T-helper 1 cell (primary cell): ENCODE data around the gene TANGO2.

Source experiments
- DNase-seq, 5 donors: peaks; one replicate each; pipeline ENCODE4 v3.0.0-alpha.2; 2012 to 2020

TANGO2 gene

DNA sequence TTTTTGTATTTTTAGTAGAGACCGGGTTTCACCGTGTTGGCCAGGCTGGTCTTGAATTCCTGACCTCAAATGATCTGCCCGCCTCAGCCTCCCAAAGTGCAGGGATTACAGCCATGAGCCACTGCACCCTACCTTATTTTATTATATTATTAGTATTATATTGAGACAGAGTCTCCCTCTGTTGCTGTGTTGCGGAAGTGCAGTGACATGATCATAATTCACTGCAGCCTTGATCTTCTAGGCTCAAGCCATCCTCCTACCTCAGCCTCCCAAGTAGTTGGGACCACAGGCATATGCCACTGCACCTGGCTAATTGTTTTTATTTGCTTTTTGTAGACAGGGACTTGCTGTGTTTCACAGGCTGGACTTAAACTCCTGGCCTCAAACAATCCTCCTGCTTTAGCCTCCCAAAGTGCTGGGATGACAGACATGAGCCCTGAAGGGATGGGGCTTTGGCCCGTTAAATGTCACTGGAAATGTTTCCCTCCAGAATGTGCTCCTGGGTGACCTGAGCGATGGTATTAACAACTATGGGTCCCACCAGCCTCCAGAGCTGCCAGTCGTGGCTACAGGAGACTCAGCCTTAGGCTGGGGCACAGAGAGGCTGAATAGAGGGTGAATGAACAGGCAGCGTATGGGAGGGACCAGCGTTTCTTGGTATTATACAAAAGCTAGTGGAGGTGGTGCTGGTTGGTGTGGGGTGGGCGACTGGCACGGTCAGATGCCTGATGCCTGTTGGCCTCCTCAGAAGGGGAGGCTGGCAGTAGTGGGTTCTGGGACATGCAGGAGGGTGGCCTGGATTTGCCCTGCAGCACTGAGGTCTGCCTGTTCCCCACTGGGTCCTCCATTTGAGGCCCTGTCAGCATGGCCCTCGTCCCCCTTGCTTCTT lies 7.3 kb downstream of the TANGO2 start:
- no peak for DNase-seq

DNA sequence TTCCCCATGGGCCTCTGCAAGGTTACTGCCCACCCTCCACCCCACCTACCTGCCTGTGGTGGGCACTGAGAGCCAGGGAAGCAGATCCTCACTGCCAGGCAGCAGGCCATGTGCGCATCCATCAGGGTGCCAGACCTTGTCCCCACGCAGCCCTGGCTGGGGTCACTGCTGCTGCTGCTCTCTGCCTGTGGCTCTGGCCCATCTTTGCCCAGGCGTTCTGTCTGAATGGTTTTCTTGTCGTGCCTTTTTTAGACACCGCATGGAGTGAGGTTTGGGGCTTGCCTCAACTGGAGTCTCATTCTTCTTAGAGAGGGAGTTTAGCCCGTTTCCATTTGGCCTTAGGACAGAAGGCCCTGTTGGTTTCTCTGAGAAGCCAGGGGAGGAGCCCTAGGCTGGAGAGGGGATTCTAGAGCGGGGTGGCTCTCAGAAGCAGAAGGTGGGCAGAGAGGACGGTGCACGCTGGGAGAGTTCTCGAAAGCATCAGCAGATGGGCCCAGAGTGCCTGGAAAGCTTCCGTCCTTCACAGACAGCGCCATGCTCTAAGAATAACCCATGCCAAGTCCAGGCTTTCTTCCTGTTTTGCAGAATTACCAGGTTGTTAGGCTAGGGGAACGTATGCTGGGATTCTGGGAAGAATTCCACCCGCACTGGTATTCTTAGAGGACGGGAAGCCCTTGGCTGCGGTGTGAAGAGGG lies 8.1 kb downstream of the TANGO2 start:
- DNase-seq = no peak

DNA sequence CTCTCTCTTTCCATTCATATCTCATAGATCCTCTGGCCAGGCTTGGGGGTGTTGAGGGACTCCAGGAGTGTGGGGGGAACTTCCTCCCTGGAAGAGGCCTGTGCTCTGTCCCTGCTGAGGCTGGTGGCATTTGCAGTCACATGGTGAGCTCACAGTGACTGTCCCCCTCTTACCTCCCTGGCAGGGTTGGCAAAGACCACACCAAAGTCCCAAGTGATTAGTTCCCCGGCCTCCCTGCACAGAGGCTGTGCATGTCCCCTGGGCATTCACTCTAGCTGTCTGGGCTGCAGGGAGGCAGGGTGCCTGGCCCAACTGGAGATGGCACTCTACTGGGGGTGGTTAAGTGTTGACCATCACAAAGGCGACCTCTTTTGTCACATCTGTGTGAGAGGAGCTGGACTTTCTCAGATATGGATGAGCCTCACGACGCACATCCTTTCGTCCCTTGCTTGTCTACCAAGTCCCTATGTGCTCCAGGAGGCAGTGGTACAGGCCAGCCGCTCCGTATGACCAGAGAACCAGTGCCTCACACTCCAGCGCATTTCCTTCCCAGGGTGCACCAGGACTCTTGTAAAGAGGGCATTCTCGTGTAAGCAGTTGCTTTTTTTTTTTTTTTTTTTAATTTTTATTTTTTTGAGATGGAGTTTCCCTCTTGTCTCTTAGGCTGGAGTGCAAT lies 8.8 kb downstream of the TANGO2 start:
- DNase-seq = no peak

DNA sequence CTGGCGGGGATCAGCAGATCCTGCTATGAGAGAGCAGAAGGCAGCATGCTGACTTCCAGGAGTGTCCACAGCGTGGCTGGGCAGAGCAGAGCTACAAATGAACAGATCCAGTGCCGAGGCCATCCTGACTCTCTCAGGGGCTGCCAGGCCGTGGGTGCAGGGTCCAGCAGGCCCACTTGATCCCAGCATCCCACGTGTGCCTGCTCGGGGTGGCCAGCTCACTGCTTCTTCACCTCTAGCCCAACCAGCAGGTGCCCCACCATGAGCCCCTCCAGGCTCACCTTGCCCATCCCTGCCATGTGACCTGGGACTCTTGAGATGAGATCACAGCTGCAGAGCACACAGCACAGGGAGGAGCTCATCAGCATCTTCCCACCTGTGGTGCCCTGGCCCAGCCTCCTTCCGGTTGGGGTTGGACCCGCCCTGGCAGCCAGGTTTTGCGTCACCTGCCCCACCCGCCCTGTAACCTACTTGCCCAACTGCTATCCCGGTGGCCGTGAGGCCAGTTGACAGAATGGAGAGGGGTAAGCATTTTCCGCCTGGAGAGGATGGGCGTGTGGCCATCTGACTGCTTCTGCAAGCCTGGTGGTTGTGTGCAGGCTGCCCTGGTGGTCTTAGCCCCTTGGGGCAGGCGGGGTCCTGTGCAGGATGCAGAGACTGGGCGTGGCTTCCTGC lies 11.0 kb downstream of the TANGO2 start:
- DNase-seq = peak in 4 of 5 donors; percentile 27 to 39 (median 36)

DNA sequence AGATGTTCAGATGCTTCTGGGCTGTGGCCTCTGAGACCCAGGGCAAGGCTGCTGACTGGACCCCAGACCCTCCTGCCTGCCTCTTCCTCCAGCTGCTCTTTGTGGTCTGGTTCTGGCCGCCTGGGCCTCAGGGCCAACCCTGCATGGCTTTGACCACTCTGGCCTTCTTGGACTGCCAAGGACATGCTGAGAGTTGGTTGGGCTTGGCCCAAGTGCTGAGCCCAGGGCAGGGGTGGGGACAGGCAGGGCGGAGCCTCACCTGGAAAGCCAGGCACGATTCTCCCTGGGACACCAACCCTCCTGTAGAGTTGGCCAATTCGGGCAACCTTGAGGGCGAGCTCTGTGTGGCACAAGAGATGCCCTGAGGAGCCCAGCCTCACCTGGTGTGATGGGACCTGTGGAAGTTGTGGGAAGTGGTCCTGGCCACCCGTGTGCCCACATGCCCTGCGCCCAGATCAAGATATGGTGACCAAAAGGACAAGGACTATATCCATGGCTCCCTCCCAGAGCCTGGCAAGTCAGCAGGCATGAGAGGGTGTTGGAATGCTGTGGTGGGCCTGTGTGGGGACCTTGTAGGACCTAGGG lies 11.6 kb downstream of the TANGO2 start:
- DNase-seq = no peak

DNA sequence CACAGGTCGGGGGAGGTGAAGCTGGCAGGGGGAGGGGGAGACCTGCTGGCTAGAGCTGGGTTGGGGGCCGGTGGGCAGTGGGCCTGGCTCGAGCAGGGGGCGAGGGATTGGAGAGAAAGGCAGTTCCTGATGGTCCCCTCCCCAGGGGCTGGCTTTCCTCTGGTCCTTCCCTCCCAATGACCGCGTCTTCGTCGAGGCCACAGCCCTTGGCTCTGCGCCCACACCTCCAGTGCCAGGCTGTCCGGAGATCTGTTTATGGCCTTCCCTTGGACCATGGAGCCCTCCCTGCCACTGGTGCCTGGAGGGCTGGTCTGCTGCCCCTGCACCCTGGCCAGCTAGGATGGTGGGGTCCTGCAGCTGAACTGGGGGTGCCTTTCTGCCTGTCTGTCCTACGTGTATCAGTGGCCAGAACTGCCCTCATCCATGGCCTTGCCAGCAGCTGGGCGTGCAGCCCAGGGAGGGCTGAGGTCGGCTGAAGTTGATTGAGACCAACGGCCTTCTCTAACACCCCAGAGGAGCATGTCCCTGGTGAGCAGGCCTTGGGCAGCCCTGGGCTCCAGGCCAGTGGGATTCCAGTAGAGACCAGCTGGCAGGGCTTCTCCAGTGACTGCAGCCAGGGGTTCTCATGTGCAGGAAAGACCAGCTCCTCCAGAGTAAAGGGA lies 12.3 kb downstream of the TANGO2 start:
- no peak for DNase-seq

DNA sequence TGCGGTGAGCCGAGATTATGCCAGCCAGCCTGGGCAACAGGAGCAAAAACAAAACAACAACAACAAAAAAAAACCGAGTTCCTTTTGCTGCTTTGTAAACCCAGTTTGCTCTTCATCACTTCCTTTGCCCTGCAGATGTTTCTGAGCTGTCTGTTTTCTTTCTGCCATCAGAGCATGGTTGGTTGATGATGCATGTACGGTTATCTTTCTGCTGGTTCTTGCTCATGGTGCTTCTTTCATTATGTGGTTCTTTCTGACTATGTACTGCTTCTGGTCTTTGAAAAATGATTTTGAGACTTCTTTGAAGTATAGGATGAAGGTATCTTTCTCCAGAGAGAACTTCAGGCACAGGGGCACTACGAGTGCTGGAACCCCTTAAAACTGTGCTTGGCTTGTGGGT lies 13.2 kb downstream of the TANGO2 start:
- DNase-seq = no peak

DNA sequence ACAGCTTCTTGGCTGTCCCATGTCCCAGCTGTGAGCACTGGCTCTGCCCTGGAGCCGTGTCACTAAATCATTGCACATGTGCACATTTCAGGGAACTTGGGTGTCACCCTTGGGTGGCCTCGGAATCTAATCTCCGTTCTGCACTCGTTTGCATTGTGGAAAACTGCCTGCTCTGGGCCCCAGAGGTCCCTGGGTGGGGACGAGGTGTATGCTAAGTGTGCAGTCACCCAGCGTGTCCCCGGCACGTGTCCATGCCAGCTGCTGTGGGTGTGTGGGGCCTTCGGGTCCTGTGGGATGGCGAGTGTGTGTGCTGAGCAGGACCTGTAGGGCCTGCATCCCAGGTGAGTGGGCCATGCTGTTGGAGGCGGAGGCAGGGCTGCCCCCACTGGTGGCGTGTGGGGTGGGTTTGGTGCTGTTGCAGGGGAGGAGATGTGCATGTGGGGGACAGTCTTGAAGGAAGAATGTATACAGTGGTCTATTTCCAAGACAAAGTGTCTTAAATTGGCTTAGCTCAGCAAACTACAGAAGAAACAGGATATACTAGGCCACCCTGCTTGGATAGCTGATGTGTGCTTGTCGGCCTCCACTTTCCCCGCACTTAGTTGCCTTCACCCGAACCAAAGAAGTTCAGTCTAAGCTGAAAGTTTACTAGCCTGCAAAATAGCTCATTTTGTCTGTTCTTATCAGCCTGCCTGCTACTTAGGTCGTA lies 14.6 kb downstream of the TANGO2 start:
- no peak for DNase-seq

DNA sequence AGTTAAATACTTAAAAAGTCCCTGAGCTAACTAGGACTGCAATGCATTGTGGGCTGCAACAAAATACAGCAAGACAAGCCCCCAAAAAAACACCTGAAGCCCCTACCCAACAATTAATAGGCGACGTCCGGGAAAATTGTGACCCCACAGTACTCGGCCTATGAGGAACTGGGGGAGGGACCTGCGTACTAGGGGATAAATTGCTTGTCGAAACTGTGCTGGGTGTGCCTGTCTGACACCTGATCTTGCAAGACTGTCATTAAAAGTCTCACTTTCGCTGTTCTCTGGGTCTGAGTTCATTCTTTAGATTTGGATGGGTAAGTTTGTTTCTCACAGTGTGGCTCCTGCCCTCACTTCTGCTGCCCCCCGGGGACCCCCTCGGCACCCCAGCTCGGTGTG lies 15.2 kb downstream of the TANGO2 start:
- no peak for DNase-seq

DNA sequence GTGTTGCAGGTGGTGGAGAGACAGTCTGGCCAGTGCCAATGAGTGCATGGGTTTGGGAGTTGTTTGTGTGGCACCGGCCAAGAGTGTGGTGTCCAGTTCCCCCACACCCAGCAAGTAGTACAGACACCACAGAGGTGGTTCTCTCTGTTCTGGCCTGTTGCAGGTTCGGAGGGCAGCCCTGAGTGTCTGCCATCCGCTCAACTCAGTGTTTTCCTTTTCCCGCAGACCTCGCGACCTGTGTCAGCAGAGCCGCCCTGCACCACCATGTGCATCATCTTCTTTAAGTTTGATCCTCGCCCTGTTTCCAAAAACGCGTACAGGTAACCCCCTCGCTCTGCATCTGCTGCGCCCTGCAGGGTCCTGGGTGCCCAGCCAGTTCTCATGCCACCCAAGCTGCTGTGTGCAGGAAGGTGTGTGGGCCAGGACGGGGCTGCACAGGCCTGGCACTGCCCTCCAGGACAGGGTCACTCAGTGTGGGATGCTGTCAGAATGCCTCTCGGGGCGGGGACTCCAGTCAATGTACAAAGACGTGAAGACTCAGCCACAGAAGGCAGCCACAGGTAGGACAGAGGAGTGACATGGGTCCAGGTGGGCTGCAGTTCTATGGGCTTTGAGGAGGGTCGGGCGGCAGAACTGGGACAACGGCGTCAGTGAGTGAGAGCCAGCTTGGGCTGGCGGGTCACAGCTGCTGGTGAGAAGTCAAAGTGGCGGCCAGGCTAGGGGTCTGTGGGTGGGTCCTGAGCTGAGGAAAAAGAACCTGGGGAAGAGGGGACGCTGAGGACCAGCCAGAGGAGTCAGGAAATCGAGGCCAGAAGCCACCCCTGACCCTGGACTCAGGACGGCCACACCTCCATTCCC lies 15.9 kb downstream of the TANGO2 start:
- DNase-seq = no peak

DNA sequence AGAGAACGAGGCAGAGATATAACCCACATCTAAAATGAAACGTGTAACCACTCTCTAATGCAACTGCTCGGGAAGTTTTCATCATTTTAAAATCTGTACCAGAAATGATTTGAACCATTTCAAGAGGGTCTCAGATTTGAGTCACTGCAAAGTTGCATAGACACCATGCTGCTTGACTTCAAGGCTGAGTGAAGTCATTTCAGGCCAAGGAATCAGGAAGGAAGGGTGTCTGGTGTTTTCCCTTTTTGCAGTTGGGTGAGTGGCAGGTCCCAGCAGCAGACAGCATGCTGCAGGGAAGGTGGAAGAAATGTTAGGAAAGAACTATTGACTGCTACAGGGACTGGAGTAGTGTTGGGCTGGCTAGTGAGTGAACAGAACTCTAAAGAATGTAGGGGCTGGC lies 16.5 kb downstream of the TANGO2 start:
- DNase-seq = peak in 1 of 5 donors; percentile 64

DNA sequence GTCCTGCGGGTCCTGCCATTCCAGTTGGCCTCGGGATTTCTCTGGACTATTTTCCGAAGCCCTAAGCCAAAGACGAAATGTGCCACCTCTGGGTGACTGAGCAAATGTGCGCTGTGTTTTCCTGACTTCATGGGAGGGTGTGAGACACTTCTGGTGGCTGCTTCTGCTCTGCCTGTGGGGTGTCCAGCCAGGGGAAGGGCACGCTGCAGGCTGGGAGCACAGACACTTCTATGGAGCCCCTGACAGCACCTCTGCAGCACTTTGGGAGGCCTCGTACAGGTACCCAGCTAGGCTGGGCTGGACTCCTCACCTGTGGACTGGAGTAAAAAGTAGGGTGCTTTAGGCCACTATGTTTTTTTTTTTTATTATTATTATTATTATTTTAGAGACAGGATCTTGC lies 17.7 kb downstream of the TANGO2 start:
- DNase-seq = no peak

DNA sequence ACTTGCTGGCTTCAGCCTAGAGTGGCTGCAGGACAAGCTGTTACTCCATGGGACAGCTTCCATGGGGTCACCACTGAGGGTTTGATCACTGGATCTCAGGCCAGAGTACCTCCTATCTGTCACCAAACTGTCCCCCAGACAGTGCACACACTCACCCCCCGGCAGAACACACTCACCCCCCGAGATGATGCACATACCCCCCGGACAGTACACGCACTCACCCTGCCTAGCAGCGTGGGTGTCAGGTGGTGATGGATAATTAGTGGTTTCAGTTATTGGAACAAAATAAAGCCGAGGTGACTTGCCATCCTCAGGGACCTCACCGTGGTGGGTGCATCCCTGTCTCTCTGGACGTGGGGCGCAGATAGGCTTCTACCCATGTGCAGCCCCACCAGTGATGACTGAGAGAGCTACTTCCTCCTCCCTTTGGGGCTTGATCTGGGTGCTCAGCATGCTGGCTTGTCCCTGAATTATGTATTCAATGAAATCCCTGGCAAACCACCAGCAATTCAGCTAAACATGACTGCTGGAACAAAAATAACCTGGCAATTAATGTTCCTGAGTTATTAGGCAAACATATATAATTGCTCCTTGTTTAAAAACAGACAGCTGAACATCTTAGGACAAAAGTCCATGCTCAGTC lies 18.9 kb downstream of the TANGO2 start:
- DNase-seq = no peak

DNA sequence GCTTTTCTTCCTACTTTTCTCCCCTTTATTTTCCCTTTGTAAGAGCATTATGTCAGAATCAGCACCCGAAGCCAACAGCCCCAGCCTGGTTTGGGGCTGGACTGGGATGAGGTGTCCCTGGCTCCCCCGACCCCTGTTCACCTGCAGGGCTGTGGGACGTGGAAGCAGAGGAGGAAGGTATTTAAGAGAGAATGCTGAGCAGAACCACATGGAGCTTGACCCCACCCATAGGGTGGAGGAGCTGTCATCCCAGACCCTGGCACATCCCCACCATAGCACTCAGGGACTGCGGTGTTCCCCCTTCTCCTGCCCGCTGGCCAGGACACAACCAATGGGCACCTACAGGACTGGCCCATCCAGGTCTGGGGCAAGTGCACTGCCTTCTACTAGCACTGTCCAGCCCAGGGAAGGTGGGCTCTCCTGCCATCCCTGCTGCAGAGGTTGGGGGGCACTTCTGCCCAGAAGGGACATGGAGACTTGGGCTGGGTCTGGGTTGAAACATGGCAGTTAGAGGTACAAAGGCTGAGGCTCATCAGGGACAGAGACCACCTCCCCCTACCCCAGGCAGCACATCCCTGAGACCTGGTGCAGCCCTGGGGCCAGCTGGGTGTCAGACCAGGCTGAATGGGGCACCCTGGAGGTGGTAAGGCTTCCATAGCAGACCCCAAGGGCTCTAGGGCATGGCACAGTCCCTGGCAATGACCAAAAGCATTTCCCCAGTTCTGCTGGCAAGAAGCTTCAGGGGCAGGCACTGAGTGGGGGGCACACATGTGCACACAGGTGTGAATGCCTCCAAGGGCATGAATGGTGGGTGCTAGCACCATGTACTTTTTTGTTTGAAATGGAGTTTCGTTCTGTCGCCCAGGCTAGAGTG lies 19.7 kb downstream of the TANGO2 start:
- DNase-seq = no peak

DNA sequence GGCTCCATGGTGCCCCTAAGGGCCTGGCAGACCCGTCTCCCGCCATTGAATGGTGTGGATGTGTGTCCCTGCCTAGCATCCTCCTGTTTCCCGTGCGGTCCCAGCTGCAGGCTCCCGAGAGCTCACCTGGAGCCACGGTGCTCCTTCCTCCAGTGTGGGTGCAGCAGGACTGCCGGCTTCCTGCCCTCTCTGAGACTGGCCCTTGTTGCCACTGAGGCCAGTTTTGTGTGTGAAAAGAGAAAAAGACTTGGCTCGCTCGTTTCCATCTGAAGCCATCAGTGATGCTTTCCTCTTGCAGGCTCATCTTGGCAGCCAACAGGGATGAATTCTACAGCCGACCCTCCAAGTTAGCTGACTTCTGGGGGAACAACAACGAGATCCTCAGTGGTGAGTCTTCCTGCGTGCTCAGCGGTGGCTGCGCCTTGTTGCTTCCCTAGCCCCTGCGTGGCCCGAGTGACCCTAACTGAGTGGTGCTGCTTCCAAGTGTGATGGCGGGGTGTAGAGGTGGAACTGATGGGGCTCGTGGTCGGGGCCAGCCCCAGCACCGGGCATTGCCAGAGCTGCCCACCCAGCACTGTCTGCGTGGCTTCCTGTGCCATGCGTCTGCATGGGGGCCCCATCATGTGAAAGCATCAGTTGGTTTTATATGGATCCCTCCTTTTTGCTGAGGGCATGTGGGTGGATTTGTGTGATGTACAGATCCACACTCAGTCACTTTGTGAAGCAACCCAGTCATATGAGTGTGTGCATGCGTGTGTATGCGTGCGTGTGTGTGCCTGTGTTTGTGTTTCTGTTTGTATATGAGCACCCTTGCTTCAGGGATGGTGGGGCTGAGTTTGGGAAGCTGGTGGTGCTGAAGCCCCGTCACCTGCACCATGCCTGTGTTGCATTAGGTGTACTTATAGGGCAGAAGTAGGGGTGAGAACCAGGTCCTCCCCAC lies 22.4 kb downstream of the TANGO2 start:
- DNase-seq = no peak

DNA sequence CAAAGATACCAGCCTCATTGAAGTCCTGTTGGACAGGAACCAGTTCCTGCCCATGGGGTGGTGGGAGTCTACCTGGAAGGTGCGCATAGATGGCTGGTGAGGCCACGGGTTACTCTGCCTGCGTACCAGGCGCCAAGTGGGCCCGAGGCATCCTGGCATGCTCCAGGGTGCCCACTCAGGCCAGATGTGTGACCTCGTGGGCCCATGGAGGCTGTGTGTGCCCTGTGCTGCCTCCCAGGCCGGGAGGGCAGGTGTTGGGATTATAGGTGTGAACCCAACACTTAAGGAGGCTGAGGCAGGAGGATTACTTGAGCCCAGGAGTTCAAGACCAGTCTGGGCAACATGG lies 23.1 kb downstream of the TANGO2 start:
- no peak for DNase-seq

DNA sequence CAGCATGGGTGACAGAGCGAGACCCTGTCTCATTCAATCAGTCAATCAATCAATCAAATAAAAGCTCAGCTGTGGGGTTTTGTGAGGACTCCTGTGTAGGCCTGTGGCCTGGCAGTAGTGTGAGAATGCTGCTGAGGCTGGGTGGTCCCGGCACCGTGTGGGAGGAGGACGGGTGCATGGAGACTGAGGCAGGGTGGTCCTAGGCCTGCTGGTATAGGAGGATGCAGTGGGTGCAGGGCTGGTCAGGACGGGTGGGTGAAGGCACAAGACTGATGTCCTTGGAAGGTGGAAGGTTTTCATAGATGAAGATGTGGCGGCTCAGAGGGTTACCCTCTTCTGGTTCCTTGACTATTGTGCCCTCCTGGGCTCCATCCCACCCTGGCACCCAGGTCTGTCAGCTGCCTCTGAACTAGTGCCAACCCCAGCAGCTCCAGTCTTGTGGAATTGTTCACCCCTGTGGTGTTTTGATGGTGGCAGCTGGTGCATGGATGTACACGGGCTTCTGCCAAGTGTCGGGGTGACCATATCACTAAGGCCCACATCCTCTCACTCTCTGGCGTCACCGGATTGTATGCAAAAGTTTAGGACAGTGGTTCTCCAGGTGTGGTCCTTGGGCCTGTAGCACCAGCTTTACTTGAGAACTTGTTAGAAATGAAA lies 23.7 kb downstream of the TANGO2 start:
- DNase-seq = no peak
